OCI-LY1 (cell line): Measurements from ENCODE around the gene ARHGAP35.

Experiments used
- CTCF ChIP-seq: fragments of 200-600 bp; sonication (generic), shearing (Covaris generic); IDR thresholded peaks from 2 replicates; pipeline ENCODE4 v1.5.1; 2017; ENCODE audit warnings: mild to moderate bottlenecking, antibody characterized with exemption, low read length, moderate library complexity, mixed read lengths
- EZH2 ChIP-seq: fragments of 200-600 bp; sonication (generic), shearing (Covaris generic); IDR thresholded peaks from 2 replicates; pipeline ENCODE4 v1.8.0; 2017; ENCODE audit warnings: borderline replicate concordance, mixed run types, mild to moderate bottlenecking, antibody characterized with exemption, low read length, moderate library complexity, mixed read lengths

GRCh38 chr19:46886546-46887239 lies 25.9 kb downstream of the ARHGAP35 start:
- TF ChIP-seq CTCF, result no peak
- TF ChIP-seq EZH2, result no peak
